ENCODE measurements around the gene SLCO1B3. TPM values are rescaled to one million over a fixed set of nuclear protein-coding genes. Genes with fewer than 3 reads are reported as not detected.

The SLCO1B3 gene
- polyA plus RNA-seq, 1 donor, result not detected

- no peak for DNase-seq
- Histone ChIP-seq H3K36me3 (ENCODE audit: control insufficient read depth, insufficient read depth, low read length) (no peaks in the 10 kb centered on the region), H3K4me3 (ENCODE audit: low read length) (no peak overlapping the region), H3K4me1 (ENCODE audit: control insufficient read depth, insufficient read depth, low read length) (no peaks in the 10 kb centered on the region), H3K9me3 (ENCODE audit: control insufficient read depth, low read depth, low read length) (no peaks in the 10 kb centered on the region), H3K27ac (ENCODE audit: low read length) (no peak overlapping the region), H3K27me3 (ENCODE audit: control insufficient read depth, insufficient read depth, low read length) (no peaks in the 10 kb centered on the region)
- no CpG with 5 or more reads among the region's 2 CpGs for WGBS (ENCODE audit: insufficient coverage, low lambda C conversion rate)
Measured at GRCh38 chr12:20868277-20868676, 57.8 kb downstream of the SLCO1B3 start.

DNA sequence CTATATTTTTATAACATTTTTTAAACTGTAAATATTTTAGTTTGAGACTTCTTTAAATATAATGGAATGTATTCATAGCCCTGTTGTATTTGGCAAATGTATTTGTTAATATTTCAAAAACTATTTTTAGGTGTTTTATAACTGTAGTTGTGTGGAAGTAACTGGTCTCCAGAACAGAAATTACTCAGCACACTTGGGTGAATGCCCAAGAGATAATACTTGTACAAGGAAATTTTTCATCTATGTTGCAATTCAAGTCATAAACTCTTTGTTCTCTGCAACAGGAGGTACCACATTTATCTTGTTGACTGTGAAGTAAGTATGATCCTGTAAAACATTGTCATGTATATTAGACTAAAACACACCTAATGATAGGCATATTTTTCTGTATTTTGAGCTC is 72.8 kb downstream of the SLCO1B3 start:
- no peak overlapping the region for H3K27ac ChIP-seq (ENCODE audit: low read length)

DNA sequence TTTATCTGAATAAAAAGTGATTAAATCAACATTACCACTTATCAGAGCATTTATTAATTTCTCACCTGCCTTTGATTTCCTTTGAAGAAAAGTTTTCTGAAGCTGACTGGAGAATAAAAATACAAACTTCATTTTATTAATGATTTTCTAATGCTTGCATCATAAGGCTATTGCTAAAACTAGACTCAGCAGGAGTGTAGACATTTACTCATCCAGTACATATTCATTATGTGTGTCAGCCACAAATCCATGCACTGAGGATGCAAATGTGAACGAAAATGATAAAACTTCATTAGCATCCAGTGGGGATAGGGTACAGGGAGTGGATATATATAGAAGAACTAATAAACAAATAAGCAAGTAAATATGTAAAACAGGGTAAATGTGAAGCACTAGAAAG is 74.6 kb downstream of the SLCO1B3 start:
- Histone ChIP-seq H3K36me3 (ENCODE audit: control insufficient read depth, insufficient read depth, low read length) (no peaks in the 10 kb centered on the region), H3K4me1 (ENCODE audit: control insufficient read depth, insufficient read depth, low read length) (no peaks in the 10 kb centered on the region), H3K27ac (ENCODE audit: low read length) (no peak overlapping the region), H3K9me3 (ENCODE audit: control insufficient read depth, low read depth, low read length) (peaks cover 3% of the 10 kb centered on the region), H3K4me3 (ENCODE audit: low read length) (no peak overlapping the region), H3K27me3 (ENCODE audit: control insufficient read depth, insufficient read depth, low read length) (no peaks in the 10 kb centered on the region)
- WGBS (ENCODE audit: insufficient coverage, low lambda C conversion rate), result 71% methylated on average over 1 of the region's 1 CpG
- no peak for DNase-seq

More for the DNA sequence above, 72.8 kb downstream of the SLCO1B3 start:
- DNase-seq, result no peak
- Histone ChIP-seq H3K36me3 (ENCODE audit: control insufficient read depth, insufficient read depth, low read length) (no peaks in the 10 kb centered on the region), H3K4me3 (ENCODE audit: low read length) (no peak overlapping the region), H3K9me3 (ENCODE audit: control insufficient read depth, low read depth, low read length) (no peaks in the 10 kb centered on the region), H3K4me1 (ENCODE audit: control insufficient read depth, insufficient read depth, low read length) (no peaks in the 10 kb centered on the region), H3K27me3 (ENCODE audit: control insufficient read depth, insufficient read depth, low read length) (no peaks in the 10 kb centered on the region)

DNA sequence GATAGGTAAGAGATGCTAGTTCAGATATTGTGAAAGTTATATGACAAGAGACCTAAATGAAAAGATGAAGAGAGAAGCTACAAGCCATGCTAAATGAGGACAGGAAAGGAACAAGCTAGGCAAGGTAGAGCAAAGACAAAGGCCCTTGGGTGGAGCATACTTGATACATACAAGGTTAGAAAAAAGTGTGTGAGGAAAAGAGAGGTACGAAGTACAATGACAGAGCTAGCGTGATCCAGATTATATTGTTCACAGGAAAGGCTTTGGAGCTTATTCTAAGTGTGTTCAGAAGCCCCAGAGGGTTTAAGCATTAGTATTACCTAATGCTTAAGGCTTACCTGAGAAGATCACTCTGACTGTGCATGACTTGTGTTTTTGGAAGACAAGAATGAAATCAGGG is 75.0 kb downstream of the SLCO1B3 start:
- no peak overlapping the region for H3K27ac ChIP-seq (ENCODE audit: low read length)
- WGBS (ENCODE audit: insufficient coverage, low lambda C conversion rate), result no CpG with 5 or more reads among the region's 2 CpGs
- no peaks in the 10 kb centered on the region for H3K36me3 ChIP-seq (ENCODE audit: control insufficient read depth, insufficient read depth, low read length)
- DNase-seq, result no peak
- H3K9me3 ChIP-seq (ENCODE audit: control insufficient read depth, low read depth, low read length), result peaks cover 3% of the 10 kb centered on the region
- H3K4me1 ChIP-seq (ENCODE audit: control insufficient read depth, insufficient read depth, low read length), result no peaks in the 10 kb centered on the region
- no peak overlapping the region for H3K4me3 ChIP-seq (ENCODE audit: low read length)
- H3K27me3 ChIP-seq (ENCODE audit: control insufficient read depth, insufficient read depth, low read length), result no peaks in the 10 kb centered on the region

GRCh38 chr12:20917269-20917668 is 106.8 kb downstream of the SLCO1B3 start:
- H3K27ac ChIP-seq (ENCODE audit: low read length), result no peak overlapping the region
- no peaks in the 10 kb centered on the region for H3K4me1 ChIP-seq (ENCODE audit: control insufficient read depth, insufficient read depth, low read length)
- WGBS (ENCODE audit: insufficient coverage, low lambda C conversion rate), result no CpG with 5 or more reads among the region's 6 CpGs
- H3K27me3 ChIP-seq (ENCODE audit: control insufficient read depth, insufficient read depth, low read length), result no peaks in the 10 kb centered on the region
- H3K4me3 ChIP-seq (ENCODE audit: low read length), result no peak overlapping the region
- DNase-seq, result no peak
- no peaks in the 10 kb centered on the region for H3K9me3 ChIP-seq (ENCODE audit: control insufficient read depth, low read depth, low read length)
- no peaks in the 10 kb centered on the region for H3K36me3 ChIP-seq (ENCODE audit: control insufficient read depth, insufficient read depth, low read length)

DNA sequence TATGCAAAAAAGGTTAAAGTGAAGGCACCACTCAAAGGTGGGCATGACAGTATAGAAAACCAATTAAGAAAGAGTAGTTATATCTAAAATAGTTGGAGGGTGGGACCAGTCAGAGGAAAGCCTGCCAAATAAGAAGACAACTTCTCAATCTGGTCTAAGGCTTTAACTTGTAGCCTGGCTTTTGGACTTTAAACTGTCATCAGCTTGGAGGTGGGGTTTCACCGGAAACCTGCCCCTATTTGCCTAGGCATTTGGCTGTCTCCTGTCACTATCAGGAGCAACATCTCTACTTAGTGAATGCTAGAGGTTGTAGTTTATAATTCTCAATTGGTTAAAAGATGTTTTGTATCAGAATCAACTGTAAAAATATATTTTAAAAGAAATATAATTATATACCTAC is 107.3 kb downstream of the SLCO1B3 start:
- Histone ChIP-seq H3K4me3 (ENCODE audit: low read length) (no peak overlapping the region), H3K9me3 (ENCODE audit: control insufficient read depth, low read depth, low read length) (no peaks in the 10 kb centered on the region), H3K27ac (ENCODE audit: low read length) (no peak overlapping the region), H3K4me1 (ENCODE audit: control insufficient read depth, insufficient read depth, low read length) (no peaks in the 10 kb centered on the region), H3K36me3 (ENCODE audit: control insufficient read depth, insufficient read depth, low read length) (no peaks in the 10 kb centered on the region), H3K27me3 (ENCODE audit: control insufficient read depth, insufficient read depth, low read length) (no peaks in the 10 kb centered on the region)
- DNase-seq, result no peak
- WGBS (ENCODE audit: insufficient coverage, low lambda C conversion rate), result 83% methylated on average over 1 of the region's 1 CpG

GRCh38 chr12:20931894-20932293 is 121.4 kb downstream of the SLCO1B3 start:
- no peak overlapping the region for H3K4me3 ChIP-seq (ENCODE audit: low read length)
- no peaks in the 10 kb centered on the region for H3K4me1 ChIP-seq (ENCODE audit: control insufficient read depth, insufficient read depth, low read length)
- H3K27ac ChIP-seq (ENCODE audit: low read length), result no peak overlapping the region
- DNase-seq, result no peak
- H3K27me3 ChIP-seq (ENCODE audit: control insufficient read depth, insufficient read depth, low read length), result no peaks in the 10 kb centered on the region
- 100% methylated on average over 1 of the region's 4 CpGs for WGBS (ENCODE audit: insufficient coverage, low lambda C conversion rate)
- no peaks in the 10 kb centered on the region for H3K9me3 ChIP-seq (ENCODE audit: control insufficient read depth, low read depth, low read length)
- H3K36me3 ChIP-seq (ENCODE audit: control insufficient read depth, insufficient read depth, low read length), result no peaks in the 10 kb centered on the region

DNA sequence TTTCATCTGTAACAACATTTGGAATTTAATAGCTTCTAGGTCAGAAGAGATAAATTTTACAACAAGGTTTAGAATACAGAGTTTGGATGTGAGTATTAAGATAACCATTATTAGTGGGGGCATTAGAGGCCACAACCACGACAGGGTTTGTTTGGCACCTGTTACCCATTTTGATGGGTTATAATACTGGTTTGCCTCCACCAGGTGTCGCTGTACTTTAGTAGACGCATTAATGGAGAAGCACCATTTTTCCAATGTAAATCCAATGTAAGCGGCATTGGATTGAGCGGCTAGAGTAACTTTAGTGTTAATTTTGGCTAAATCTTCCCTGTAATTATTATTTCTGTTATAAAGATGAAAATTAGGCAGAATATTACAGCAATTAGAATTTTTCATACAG is 136.2 kb downstream of the SLCO1B3 start:
- Histone ChIP-seq H3K27ac (ENCODE audit: low read length) (no peak overlapping the region), H3K4me3 (ENCODE audit: low read length) (no peak overlapping the region), H3K4me1 (ENCODE audit: control insufficient read depth, insufficient read depth, low read length) (no peaks in the 10 kb centered on the region), H3K36me3 (ENCODE audit: control insufficient read depth, insufficient read depth, low read length) (no peaks in the 10 kb centered on the region), H3K9me3 (ENCODE audit: control insufficient read depth, low read depth, low read length) (no peaks in the 10 kb centered on the region), H3K27me3 (ENCODE audit: control insufficient read depth, insufficient read depth, low read length) (no peaks in the 10 kb centered on the region)
- no peak for DNase-seq
- 60% methylated on average over 2 of the region's 5 CpGs for WGBS (ENCODE audit: insufficient coverage, low lambda C conversion rate)

- Histone ChIP-seq H3K27ac (ENCODE audit: low read length) (no peak overlapping the region), H3K27me3 (ENCODE audit: control insufficient read depth, insufficient read depth, low read length) (no peaks in the 10 kb centered on the region), H3K36me3 (ENCODE audit: control insufficient read depth, insufficient read depth, low read length) (no peaks in the 10 kb centered on the region), H3K4me1 (ENCODE audit: control insufficient read depth, insufficient read depth, low read length) (no peaks in the 10 kb centered on the region), H3K4me3 (ENCODE audit: low read length) (no peak overlapping the region), H3K9me3 (ENCODE audit: control insufficient read depth, low read depth, low read length) (no peaks in the 10 kb centered on the region)
- DNase-seq, result no peak
- WGBS (ENCODE audit: insufficient coverage, low lambda C conversion rate), result no CpG with 5 or more reads among the region's 3 CpGs
Measured at GRCh38 chr12:20950248-20950647, 139.7 kb downstream of the SLCO1B3 start.

DNA sequence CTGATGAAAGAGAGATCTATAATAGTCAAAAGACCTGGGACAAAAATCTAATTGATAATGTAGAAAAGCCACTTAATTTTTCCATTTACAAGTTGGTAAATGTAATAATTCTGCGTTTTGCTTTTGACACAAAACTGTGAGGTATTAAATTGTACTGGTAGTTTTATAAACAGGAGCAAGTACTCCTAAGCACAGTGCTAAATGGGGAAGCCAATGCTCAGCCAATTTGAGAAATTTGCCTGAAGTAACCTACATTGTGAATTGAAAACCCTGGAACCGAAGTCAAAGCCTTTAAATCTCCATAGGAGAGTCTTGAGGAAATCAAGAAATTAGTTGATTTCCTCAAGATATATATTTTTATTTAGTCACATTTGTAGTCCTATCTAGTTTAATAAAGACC is 152.8 kb downstream of the SLCO1B3 start:
- H3K4me3 ChIP-seq (ENCODE audit: low read length), result no peak overlapping the region
- 40% methylated on average over 1 of the region's 2 CpGs for WGBS (ENCODE audit: insufficient coverage, low lambda C conversion rate)

GRCh38 chr12:20963762-20964161 is 153.3 kb downstream of the SLCO1B3 start:
- WGBS (ENCODE audit: insufficient coverage, low lambda C conversion rate), result 20% methylated on average over 3 of the region's 4 CpGs
- H3K4me3 ChIP-seq (ENCODE audit: low read length), result no peak overlapping the region
- no peak overlapping the region for H3K27ac ChIP-seq (ENCODE audit: low read length)
- no peaks in the 10 kb centered on the region for H3K36me3 ChIP-seq (ENCODE audit: control insufficient read depth, insufficient read depth, low read length)
- DNase-seq, result no peak
- no peaks in the 10 kb centered on the region for H3K4me1 ChIP-seq (ENCODE audit: control insufficient read depth, insufficient read depth, low read length)
- no peaks in the 10 kb centered on the region for H3K27me3 ChIP-seq (ENCODE audit: control insufficient read depth, insufficient read depth, low read length)
- no peaks in the 10 kb centered on the region for H3K9me3 ChIP-seq (ENCODE audit: control insufficient read depth, low read depth, low read length)

More for the DNA sequence above, 152.8 kb downstream of the SLCO1B3 start:
- Histone ChIP-seq H3K36me3 (ENCODE audit: control insufficient read depth, insufficient read depth, low read length) (no peaks in the 10 kb centered on the region), H3K9me3 (ENCODE audit: control insufficient read depth, low read depth, low read length) (no peaks in the 10 kb centered on the region), H3K27me3 (ENCODE audit: control insufficient read depth, insufficient read depth, low read length) (no peaks in the 10 kb centered on the region), H3K4me1 (ENCODE audit: control insufficient read depth, insufficient read depth, low read length) (no peaks in the 10 kb centered on the region), H3K27ac (ENCODE audit: low read length) (no peak overlapping the region)
- DNase-seq, result no peak
